ENCODE measurements around the gene GARNL3.

DNA sequence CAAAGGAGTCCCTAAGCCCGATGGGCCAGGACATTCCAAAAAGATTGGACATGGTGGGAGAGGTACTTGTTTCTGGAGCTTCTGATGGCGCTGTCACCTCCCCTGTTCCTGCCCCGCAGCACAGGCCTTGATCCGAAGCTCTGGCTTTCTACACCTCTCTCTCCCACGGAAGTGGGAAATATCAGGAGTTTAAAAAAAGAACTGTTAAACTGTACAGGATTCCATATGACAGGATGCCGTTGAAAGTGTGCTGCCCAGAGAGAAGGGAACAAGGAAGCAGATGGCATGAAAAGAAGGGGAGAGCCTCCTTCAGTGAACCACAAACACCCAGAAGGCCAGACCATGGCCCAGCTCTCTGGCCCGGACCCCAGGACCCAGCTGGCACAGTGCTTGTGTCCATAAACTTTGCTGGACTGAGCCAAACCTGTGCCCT lies 105.6 kb downstream of the GARNL3 start:
- TF ChIP-seq, protein P1, sequence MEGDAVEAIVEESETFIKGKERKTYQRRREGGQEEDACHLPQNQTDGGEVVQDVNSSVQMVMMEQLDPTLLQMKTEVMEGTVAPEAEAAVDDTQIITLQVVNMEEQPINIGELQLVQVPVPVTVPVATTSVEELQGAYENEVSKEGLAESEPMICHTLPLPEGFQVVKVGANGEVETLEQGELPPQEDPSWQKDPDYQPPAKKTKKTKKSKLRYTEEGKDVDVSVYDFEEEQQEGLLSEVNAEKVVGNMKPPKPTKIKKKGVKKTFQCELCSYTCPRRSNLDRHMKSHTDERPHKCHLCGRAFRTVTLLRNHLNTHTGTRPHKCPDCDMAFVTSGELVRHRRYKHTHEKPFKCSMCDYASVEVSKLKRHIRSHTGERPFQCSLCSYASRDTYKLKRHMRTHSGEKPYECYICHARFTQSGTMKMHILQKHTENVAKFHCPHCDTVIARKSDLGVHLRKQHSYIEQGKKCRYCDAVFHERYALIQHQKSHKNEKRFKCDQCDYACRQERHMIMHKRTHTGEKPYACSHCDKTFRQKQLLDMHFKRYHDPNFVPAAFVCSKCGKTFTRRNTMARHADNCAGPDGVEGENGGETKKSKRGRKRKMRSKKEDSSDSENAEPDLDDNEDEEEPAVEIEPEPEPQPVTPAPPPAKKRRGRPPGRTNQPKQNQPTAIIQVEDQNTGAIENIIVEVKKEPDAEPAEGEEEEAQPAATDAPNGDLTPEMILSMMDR (IDR thresholded peaks at IDR 0.05) = no peak
- TF ChIP-seq POLR2A (IDR thresholded peaks at IDR 0.05) = no peak

Measured in vagina (tissue), 2 donors.